Myometrial cell (primary cell): ENCODE measurements around the gene FKRP. TPM values are rescaled to one million over a fixed set of nuclear protein-coding genes. Genes with fewer than 3 reads are reported as not detected.

Experiments
- total RNA-seq: library from RNA; depleted of rRNA; stranded (reverse); fragments of >200 nt; gene quantifications from 2 replicates; pipeline ENCODE4 v1.2.3, GENCODE V29; 2015

FKRP gene
- 21.6 and 30.7 TPM in 2 replicates for total RNA-seq

GRCh38 chr19:46745521-46746280 is at the start of gene FKRP:
Gene FKRP (plus strand): TSS chr19:46746057. CDS start chr19:46755451, 9,394 bp downstream.

GRCh38 chr19:46717034-46717715 is 28.7 kb upstream of the FKRP start, which contains the start of gene PRKD2:
Gene PRKD2 (minus strand): TSS chr19:46717114. CDS start chr19:46716370, 744 bp downstream.

GRCh38 chr19:46746281-46747057 is 612 bp downstream of the FKRP start, which contains the start of gene STRN4:
Gene STRN4 (minus strand): TSS chr19:46746450. CDS start chr19:46746430, 20 bp downstream.

GRCh38 chr19:46788262-46788967 is 42.6 kb downstream of the FKRP start, which contains the start of gene SLC1A5:
Gene SLC1A5 (minus strand): TSS chr19:46788594. CDS start chr19:46787965, 629 bp downstream.

Other genes starting within 250 kb of the FKRP start
- gene CALM3, start 144.7 kb upstream of the FKRP start, total RNA-seq = 350 and 373 TPM in 2 replicates
- 5.0 and 11.2 TPM in 2 replicates for gene PTGIR, start 121.0 kb upstream of the FKRP start, total RNA-seq
- not detected in 2 replicates for gene GNG8, start 109.9 kb upstream of the FKRP start, total RNA-seq
- gene DACT3, start 84.9 kb upstream of the FKRP start, total RNA-seq = 4.0 and 5.1 TPM in 2 replicates
- 23.4 and 25.2 TPM in 2 replicates for gene PRKD2, start 28.9 kb upstream of the FKRP start, total RNA-seq
- 73.0 and 76.4 TPM in 2 replicates for gene STRN4, start 393 bp downstream of the FKRP start, total RNA-seq
- 347 and 349 TPM in 2 replicates for gene SLC1A5, start 42.5 kb downstream of the FKRP start, total RNA-seq
- gene AP2S1, start 104.8 kb downstream of the FKRP start, total RNA-seq = 347 and 432 TPM in 2 replicates
- gene ARHGAP35, start 114.9 kb downstream of the FKRP start, total RNA-seq = 22.8 and 26.6 TPM in 2 replicates